ENCODE measurements around the gene ICAM2.

DNA sequence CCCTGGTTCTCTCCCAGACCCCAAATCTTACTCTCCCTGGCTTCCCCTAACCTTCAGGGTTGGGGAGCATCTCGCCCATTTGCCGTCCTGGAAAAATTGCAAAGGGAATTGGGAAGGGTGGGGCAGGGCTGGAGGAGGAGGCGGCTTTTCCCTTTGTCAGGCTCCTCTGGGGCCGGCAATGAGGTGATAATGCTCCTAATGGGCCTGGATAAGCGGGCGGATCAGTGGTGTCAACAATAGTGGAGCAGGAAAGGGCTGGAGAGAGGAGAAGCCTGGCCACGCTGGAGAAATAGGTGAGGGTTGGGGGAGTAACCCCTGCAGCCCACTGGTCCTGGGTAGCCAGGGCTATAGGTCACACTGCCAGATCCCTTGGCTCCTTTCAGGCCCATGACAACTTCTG lies 60.0 kb downstream of the ICAM2 start:
- TF ChIP-seq POLR2A (IDR thresholded peaks at IDR 0.05): no peak
- TF ChIP-seq, protein P1, sequence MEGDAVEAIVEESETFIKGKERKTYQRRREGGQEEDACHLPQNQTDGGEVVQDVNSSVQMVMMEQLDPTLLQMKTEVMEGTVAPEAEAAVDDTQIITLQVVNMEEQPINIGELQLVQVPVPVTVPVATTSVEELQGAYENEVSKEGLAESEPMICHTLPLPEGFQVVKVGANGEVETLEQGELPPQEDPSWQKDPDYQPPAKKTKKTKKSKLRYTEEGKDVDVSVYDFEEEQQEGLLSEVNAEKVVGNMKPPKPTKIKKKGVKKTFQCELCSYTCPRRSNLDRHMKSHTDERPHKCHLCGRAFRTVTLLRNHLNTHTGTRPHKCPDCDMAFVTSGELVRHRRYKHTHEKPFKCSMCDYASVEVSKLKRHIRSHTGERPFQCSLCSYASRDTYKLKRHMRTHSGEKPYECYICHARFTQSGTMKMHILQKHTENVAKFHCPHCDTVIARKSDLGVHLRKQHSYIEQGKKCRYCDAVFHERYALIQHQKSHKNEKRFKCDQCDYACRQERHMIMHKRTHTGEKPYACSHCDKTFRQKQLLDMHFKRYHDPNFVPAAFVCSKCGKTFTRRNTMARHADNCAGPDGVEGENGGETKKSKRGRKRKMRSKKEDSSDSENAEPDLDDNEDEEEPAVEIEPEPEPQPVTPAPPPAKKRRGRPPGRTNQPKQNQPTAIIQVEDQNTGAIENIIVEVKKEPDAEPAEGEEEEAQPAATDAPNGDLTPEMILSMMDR (IDR thresholded peaks at IDR 0.05): no peak
- no peak for TF ChIP-seq EP300 (IDR thresholded peaks at IDR 0.05)

Data from gastroesophageal sphincter (tissue), 3 donors.